Parathyroid adenoma (tissue), 2 donors: ENCODE data around the gene ACAD10.
A peak's percentile ranks its signal among the peaks of the same experiment; 100 is the strongest.

Experiments used
- H2AFZ ChIP-seq: fragments of 300-600 bp; sonication (generic); one replicate; pipeline ENCODE4 v1.7.0; 2017; ENCODE audit warnings: antibody characterized with exemption, mild to moderate bottlenecking
- H3K27ac ChIP-seq: fragments of 300-600 bp; sonication (generic); one replicate; pipeline ENCODE4 v1.7.0; 2017
- H3K27me3 ChIP-seq: fragments of 300-600 bp; sonication (generic); one replicate; pipeline ENCODE4 v1.7.0; 2017; ENCODE audit warnings: low read length; ENCODE audit not compliant: control insufficient read depth, insufficient read depth
- H3K36me3 ChIP-seq: fragments of 300-600 bp; sonication (generic); one replicate; pipeline ENCODE4 v1.7.0; 2017; ENCODE audit warnings: low read length; ENCODE audit not compliant: control insufficient read depth, insufficient read depth
- H3K4me1 ChIP-seq: fragments of 300-600 bp; sonication (generic); one replicate; pipeline ENCODE4 v1.7.0; 2017; ENCODE audit warnings: control low read depth
- H3K4me2 ChIP-seq: fragments of 300-600 bp; sonication (generic); one replicate; pipeline ENCODE4 v1.7.0; 2017; ENCODE audit warnings: low read length
- H3K4me3 ChIP-seq: fragments of 300-600 bp; sonication (generic); one replicate; pipeline ENCODE4 v1.7.0; 2017; ENCODE audit warnings: low read depth, low read length
- H3K79me2 ChIP-seq: fragments of 300-600 bp; sonication (generic); one replicate; pipeline ENCODE4 v1.7.0; 2017; ENCODE audit warnings: control low read depth
- H3K9ac ChIP-seq: fragments of 300-600 bp; sonication (generic); one replicate; pipeline ENCODE4 v1.7.0; 2017; ENCODE audit warnings: mild to moderate bottlenecking
- H3K9me3 ChIP-seq: fragments of 300-600 bp; sonication (generic); one replicate; pipeline ENCODE4 v1.7.0; 2017; ENCODE audit warnings: low read length; ENCODE audit not compliant: control insufficient read depth
- CTCF ChIP-seq: fragments of 300-600 bp; sonication (generic); IDR thresholded peaks from one replicate; pipeline ENCODE4 v1.7.0; 2017; ENCODE audit warnings: antibody characterized with exemption, mild to moderate bottlenecking
- donor health status: primary hyperparathyroidism.

The ACAD10 gene

GRCh38 chr12:111775205-111776193 is 89.6 kb downstream of the ACAD10 start:
- peak overlapping the region; percentile 66 for H2AFZ ChIP-seq
- no peak overlapping the region for H3K4me2 ChIP-seq
- H3K36me3 ChIP-seq = no peaks in the 10 kb centered on the region
- no peak overlapping the region for H3K4me3 ChIP-seq
- TF ChIP-seq CTCF = no peak
- H3K27me3 ChIP-seq = no peaks in the 10 kb centered on the region
- no peaks in the 10 kb centered on the region for H3K79me2 ChIP-seq
- H3K9ac ChIP-seq = no peak overlapping the region
- no peaks in the 10 kb centered on the region for H3K4me1 ChIP-seq
- no peaks in the 10 kb centered on the region for H3K9me3 ChIP-seq
- peak overlapping the region; percentile 69 for H3K27ac ChIP-seq

- Histone ChIP-seq H3K27ac (no peak overlapping the region), H3K36me3 (no peaks in the 10 kb centered on the region), H2AFZ (no peak overlapping the region), H3K9me3 (no peaks in the 10 kb centered on the region), H3K9ac (no peak overlapping the region), H3K4me2 (no peak overlapping the region), H3K4me3 (no peak overlapping the region), H3K79me2 (no peaks in the 10 kb centered on the region), H3K4me1 (no peaks in the 10 kb centered on the region), H3K27me3 (no peaks in the 10 kb centered on the region)
- TF ChIP-seq CTCF = no peak
Measured at GRCh38 chr12:111776836-111777344, 91.0 kb downstream of the ACAD10 start.

- Histone ChIP-seq H2AFZ (no peak overlapping the region), H3K4me3 (no peak overlapping the region), H3K79me2 (no peaks in the 10 kb centered on the region), H3K9me3 (no peaks in the 10 kb centered on the region), H3K9ac (no peak overlapping the region), H3K27ac (no peak overlapping the region), H3K4me1 (no peaks in the 10 kb centered on the region), H3K27me3 (no peaks in the 10 kb centered on the region), H3K36me3 (no peaks in the 10 kb centered on the region), H3K4me2 (no peak overlapping the region)
- TF ChIP-seq CTCF = no peak
Measured at GRCh38 chr12:111777345-111778045, 91.6 kb downstream of the ACAD10 start.

GRCh38 chr12:111780166-111780565 is 94.3 kb downstream of the ACAD10 start:
- no peaks in the 10 kb centered on the region for H3K36me3 ChIP-seq
- TF ChIP-seq CTCF = no peak

More at GRCh38 chr12:111780166-111780565, 94.3 kb downstream of the ACAD10 start:
- Histone ChIP-seq H3K4me3 (no peak overlapping the region), H2AFZ (no peak overlapping the region), H3K9ac (no peak overlapping the region), H3K4me1 (no peaks in the 10 kb centered on the region), H3K27ac (no peak overlapping the region), H3K79me2 (no peaks in the 10 kb centered on the region), H3K9me3 (no peaks in the 10 kb centered on the region), H3K27me3 (no peaks in the 10 kb centered on the region), H3K4me2 (no peak overlapping the region)
